Keratinocyte (primary cell): ENCODE results near the gene FOXN1. TPM values are rescaled to one million over a fixed set of nuclear protein-coding genes. Genes with fewer than 3 reads are reported as not detected.

Experiments used
- DNase-seq: peaks from one replicate; pipeline ENCODE4 v3.0.0-alpha.2; 2011; ENCODE audit warnings: low read depth, missing footprints, low spot score
- FAIRE-seq: peaks from 2 replicates; lab custom pipeline; 2011; peaks lifted over from hg19 to GRCh38; lab: Jason Lieb, UNC
- H2AFZ ChIP-seq: 2 replicates; pipeline ENCODE4 v1.6.0; 2012; ENCODE audit warnings: low read length, control low read depth, inconsistent platforms; ENCODE audit not compliant: control insufficient read depth
- H3K27ac ChIP-seq: 2 replicates; pipeline ENCODE4 v1.5.1; 2011; ENCODE audit warnings: low read length; ENCODE audit not compliant: control insufficient read depth, insufficient read depth
- H3K27me3 ChIP-seq: 3 replicates; pipeline ENCODE4 v1.6.0; 2011; ENCODE audit warnings: low read length; ENCODE audit not compliant: control insufficient read depth, insufficient read depth; ENCODE audit errors: extremely low read depth
- H3K36me3 ChIP-seq, 2 experiments: 2 replicates in 1 of 2; 3 replicates in 1 of 2; pipeline ENCODE4 v1.5.1; 2011; ENCODE audit warnings: low read length in 2 of 2, mild to moderate bottlenecking in 1 of 2; ENCODE audit not compliant: control insufficient read depth in 2 of 2, insufficient read depth in 2 of 2; ENCODE audit errors: extremely low read depth in 1 of 2
- H3K4me1 ChIP-seq: 3 replicates; pipeline ENCODE4 v1.5.1; 2011; ENCODE audit warnings: low read length; ENCODE audit not compliant: control insufficient read depth, insufficient read depth; ENCODE audit errors: extremely low read depth
- H3K4me2 ChIP-seq: 3 replicates; pipeline ENCODE4 v1.6.0; 2011; ENCODE audit warnings: low read depth, low read length; ENCODE audit not compliant: control insufficient read depth, insufficient read depth; ENCODE audit errors: extremely low read depth
- H3K4me3 ChIP-seq, 3 experiments: fragments of 200-600 bp in 1 of 3; sonication (generic) in 1 of 3; 2 replicates in 2 of 3; 3 replicates in 1 of 3; pipeline ENCODE4 v1.5.1; 2011 to 2016; ENCODE audit warnings: low read length in 3 of 3, mild to moderate bottlenecking in 3 of 3, control low read depth in 2 of 3, inconsistent platforms in 1 of 3, low read depth in 1 of 3, mixed read lengths in 1 of 3, mixed run types in 1 of 3, moderate library complexity in 1 of 3; ENCODE audit not compliant: control insufficient read depth in 2 of 3, insufficient read depth in 2 of 3; ENCODE audit errors: extremely low read depth in 1 of 3
- H3K79me2 ChIP-seq: 2 replicates; pipeline ENCODE4 v1.6.0; 2012; ENCODE audit warnings: low read length; ENCODE audit not compliant: control insufficient read depth, insufficient read depth
- H3K9ac ChIP-seq: 3 replicates; pipeline ENCODE4 v1.6.0; 2011; ENCODE audit warnings: low read length; ENCODE audit not compliant: control insufficient read depth, insufficient read depth; ENCODE audit errors: extremely low read depth
- H3K9me1 ChIP-seq: 3 replicates; pipeline ENCODE4 v1.6.0; 2011; ENCODE audit warnings: low read length; ENCODE audit not compliant: control insufficient read depth, insufficient read depth; ENCODE audit errors: extremely low read depth
- H3K9me3 ChIP-seq: 2 replicates; pipeline ENCODE4 v1.5.1; 2012; ENCODE audit warnings: low read depth, low read length; ENCODE audit not compliant: control insufficient read depth
- H4K20me1 ChIP-seq: 3 replicates; pipeline ENCODE4 v1.6.0; 2011; ENCODE audit warnings: low read length; ENCODE audit not compliant: control insufficient read depth, insufficient read depth; ENCODE audit errors: extremely low read depth
- EZH2 ChIP-seq: IDR thresholded peaks from one replicate; pipeline ENCODE4 v1.6.1; 2012; ENCODE audit warnings: inconsistent platforms, mild to moderate bottlenecking, low read length, moderate library complexity
- dilution Hi-C: fragments of 300-500 bp; cut with MboI; formaldehyde crosslinking; loops from one replicate; pipeline ENCODE4 v1.7.0; 2020; ENCODE audit warnings: low sequenced_read_pairs; ENCODE audit not compliant: extremely low pct_ligation_motif_present
- polyA plus RNA-seq, 5 experiments: library from polyadenylated mRNA; depleted of rRNA in 3 of 5; stranded (reverse) in 3 of 5; stranded (forward) in 1 of 5; unstranded in 1 of 5; fragments of >200 nt; gene quantifications; 1 replicate in 1 of 5; 2 replicates in 3 of 5; 3 replicates in 1 of 5; pipeline versions ENCODE4 v1.2.1 to v1.2.3, GENCODE V29; 2011 to 2012; ENCODE audit warnings: missing spikeins in 2 of 5, low read depth in 1 of 5, low replicate concordance in 1 of 5
- TF ChIP-seq, protein P1 (sequence below), 3 experiments: IDR thresholded peaks in 1 of 3; conservative IDR thresholded peaks in 1 of 3; optimal IDR thresholded peaks in 1 of 3; 2 replicates in 2 of 3; 3 replicates in 1 of 3; pipeline versions ENCODE3 to v1.5.1; 2011; ENCODE audit warnings: low read length in 3 of 3, mild to moderate bottlenecking in 3 of 3, moderate library complexity in 2 of 3, control low read depth in 1 of 3, inconsistent platforms in 1 of 3; ENCODE audit not compliant: insufficient read depth in 2 of 3; ENCODE audit errors: extremely low read depth in 1 of 3

FOXN1 gene
- polyA plus RNA-seq, 1 donor (not counting 4 experiments of a cell fraction or from before 2014, with no cell fraction given), result 0.29 TPM

DNA sequence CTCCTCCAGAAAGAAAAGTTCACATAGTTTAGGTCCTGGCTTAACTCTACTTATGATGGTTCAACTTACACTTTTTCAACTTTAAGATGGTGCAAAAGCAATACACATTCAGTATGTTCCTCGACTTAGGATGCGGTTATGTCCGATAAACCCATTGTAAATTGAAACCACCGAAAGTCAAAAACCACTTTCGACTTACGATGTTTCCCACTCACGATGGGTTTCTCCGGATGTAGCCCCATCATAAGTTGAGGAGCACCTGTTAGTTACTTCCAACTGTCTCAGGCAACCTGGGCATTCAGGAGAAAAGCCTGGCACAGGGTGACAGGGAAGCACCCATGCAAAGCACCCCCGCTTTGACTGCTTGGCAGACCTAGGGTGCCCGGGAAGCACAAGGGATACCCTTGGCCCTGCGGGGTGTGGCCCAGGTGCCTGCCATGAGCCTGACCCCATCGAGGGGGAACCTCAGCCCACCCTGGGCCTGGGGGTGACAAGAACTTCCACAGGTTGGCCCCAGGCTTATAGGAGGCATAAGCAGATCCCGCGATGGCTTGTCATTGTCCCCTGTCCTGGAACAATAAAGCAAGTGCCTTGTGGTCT lies 32.2 kb downstream of the FOXN1 start:
- no peak overlapping the region for H3K4me2 ChIP-seq
- TF ChIP-seq, protein P1, sequence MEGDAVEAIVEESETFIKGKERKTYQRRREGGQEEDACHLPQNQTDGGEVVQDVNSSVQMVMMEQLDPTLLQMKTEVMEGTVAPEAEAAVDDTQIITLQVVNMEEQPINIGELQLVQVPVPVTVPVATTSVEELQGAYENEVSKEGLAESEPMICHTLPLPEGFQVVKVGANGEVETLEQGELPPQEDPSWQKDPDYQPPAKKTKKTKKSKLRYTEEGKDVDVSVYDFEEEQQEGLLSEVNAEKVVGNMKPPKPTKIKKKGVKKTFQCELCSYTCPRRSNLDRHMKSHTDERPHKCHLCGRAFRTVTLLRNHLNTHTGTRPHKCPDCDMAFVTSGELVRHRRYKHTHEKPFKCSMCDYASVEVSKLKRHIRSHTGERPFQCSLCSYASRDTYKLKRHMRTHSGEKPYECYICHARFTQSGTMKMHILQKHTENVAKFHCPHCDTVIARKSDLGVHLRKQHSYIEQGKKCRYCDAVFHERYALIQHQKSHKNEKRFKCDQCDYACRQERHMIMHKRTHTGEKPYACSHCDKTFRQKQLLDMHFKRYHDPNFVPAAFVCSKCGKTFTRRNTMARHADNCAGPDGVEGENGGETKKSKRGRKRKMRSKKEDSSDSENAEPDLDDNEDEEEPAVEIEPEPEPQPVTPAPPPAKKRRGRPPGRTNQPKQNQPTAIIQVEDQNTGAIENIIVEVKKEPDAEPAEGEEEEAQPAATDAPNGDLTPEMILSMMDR (optimal IDR thresholded peaks at IDR 0.05 in 1 of 3, IDR thresholded peaks at IDR 0.05 in 1 of 3, conservative IDR thresholded peaks at IDR 0.05 in 1 of 3; ENCODE audit: extremely low read depth in 1 of 3, insufficient read depth in 2 of 3, low read length in 3 of 3), result no peak
- TF ChIP-seq EZH2, result no peak
- dilution Hi-C loops, result no loop called here
- H3K9me3 ChIP-seq, result no peaks in the 10 kb centered on the region
- H2AFZ ChIP-seq, result no peak overlapping the region
- H3K79me2 ChIP-seq, result no peaks in the 10 kb centered on the region
- H3K4me1 ChIP-seq, result peaks cover 4% of the 10 kb centered on the region
- no peaks in the 10 kb centered on the region for H3K36me3 ChIP-seq
- no peaks in the 10 kb centered on the region for H4K20me1 ChIP-seq
- no peak overlapping the region for H3K9ac ChIP-seq
- H3K27me3 ChIP-seq, result no peaks in the 10 kb centered on the region
- no peak overlapping the region for H3K4me3 ChIP-seq
- H3K27ac ChIP-seq, result no peak overlapping the region
- no peak for DNase-seq
- FAIRE-seq, result no peak
- no peaks in the 10 kb centered on the region for H3K9me1 ChIP-seq

DNA sequence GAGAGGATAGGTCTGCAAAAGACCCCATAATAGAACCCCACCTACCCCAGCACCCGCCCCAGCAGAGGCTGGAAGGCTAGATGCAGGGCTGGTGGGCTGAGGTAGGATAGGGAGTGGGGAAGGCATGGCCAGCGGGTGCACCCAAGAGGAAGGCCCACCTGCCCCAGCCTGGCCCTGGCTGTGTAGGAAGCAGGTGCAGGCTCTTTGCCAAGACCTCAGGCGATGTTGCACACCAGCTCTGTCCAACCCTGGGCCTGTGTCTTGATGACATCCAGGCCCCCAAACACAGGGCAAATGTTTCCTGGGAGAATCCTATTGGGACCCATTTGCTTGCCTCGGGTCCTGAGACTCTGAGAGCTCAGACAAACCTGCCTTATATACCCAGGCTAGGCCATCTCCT lies 34.1 kb downstream of the FOXN1 start:
- TF ChIP-seq, protein P1 (optimal IDR thresholded peaks at IDR 0.05 in 1 of 3, IDR thresholded peaks at IDR 0.05 in 1 of 3, conservative IDR thresholded peaks at IDR 0.05 in 1 of 3; ENCODE audit: extremely low read depth in 1 of 3, insufficient read depth in 2 of 3, low read length in 3 of 3), result no peak
- no peak for TF ChIP-seq EZH2
- FAIRE-seq, result no peak
- dilution Hi-C loops, result no loop called here

More for the DNA sequence above, 34.1 kb downstream of the FOXN1 start:
- no peak overlapping the region for H2AFZ ChIP-seq
- no peak overlapping the region for H3K27ac ChIP-seq
- no peaks in the 10 kb centered on the region for H3K36me3 ChIP-seq
- no peaks in the 10 kb centered on the region for H3K9me3 ChIP-seq
- no peak for DNase-seq
- no peak overlapping the region for H3K4me2 ChIP-seq
- no peaks in the 10 kb centered on the region for H4K20me1 ChIP-seq
- no peaks in the 10 kb centered on the region for H3K9me1 ChIP-seq
- H3K4me3 ChIP-seq, result no peak overlapping the region
- H3K4me1 ChIP-seq, result no peaks in the 10 kb centered on the region
- no peaks in the 10 kb centered on the region for H3K27me3 ChIP-seq
- no peak overlapping the region for H3K9ac ChIP-seq
- no peaks in the 10 kb centered on the region for H3K79me2 ChIP-seq
